NCI-H510A treated with DMSO at 0.1 percent for 48 hours (cell line): ENCODE data around the gene CLBA1.

Experiments
- DNase-seq: peaks from one replicate; lab custom pipeline; 2025; lab: John Stamatoyannopoulos, UW

CLBA1 gene

DNA sequence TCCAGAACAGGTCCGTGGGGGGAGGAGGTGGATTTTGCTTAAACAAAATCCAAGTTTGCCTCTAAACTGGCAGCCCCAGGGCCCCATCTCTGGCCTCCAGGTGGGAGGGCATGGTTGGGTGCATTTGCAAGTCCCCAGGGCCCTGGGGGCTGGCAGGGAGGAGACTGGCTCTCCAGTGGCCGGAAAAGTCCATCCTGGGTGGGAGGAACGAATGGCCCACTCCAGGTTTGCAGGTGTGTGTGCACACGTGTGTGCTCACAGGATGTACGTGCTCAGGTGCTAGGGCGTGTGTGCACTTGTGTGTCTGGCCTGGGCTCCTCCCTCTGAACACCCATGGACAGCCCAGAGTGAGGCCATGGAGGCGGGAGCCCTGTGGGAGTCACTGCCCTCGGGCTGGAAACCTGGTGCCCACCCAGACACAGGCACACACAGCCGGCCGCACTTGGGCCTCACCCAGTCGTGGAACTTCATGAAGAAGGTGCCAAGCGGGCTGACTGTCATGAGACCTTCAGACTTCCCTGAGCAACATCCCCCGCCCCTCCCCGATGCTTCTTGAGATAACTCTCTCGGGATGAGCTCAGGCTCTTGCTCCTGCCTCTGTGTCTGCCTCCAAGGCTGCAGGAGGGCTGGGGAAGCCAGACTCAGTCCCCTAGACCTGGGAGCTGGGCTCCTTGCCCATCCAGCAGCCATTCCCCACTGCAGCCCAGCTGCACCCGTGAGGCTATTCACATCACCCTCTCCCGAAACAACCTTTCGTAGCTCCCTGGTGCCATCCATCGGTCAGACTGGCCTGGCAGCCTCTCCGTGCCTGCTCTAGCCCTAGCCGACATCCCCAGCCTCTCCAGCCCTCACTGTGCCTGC, 16.8 kb upstream of the CLBA1 start:
- DNase-seq = no peak

DNA sequence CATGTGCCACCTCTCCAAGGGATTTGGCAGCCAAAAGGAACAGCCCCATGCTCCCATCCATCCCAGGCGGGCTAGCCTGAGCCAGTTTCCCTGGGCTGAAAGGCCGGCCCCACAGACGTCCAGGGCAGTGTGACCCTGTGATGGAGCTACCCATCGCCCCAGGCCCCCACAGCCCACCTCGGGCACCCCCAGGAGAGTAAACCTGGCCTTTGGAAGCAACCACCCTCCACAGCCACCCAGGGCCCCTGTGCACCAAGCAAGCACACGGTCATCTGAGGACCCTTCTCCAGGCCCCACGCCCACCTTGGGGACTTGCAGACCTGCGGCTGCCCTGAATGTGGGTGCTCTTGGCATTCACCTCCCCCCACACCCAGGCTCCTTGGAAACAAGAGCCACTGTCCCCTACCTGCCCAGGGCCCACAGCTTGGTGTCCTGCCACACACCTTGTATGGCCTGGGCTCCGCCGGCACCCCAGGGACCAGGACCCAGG, 15.8 kb upstream of the CLBA1 start:
- no peak for DNase-seq

DNA sequence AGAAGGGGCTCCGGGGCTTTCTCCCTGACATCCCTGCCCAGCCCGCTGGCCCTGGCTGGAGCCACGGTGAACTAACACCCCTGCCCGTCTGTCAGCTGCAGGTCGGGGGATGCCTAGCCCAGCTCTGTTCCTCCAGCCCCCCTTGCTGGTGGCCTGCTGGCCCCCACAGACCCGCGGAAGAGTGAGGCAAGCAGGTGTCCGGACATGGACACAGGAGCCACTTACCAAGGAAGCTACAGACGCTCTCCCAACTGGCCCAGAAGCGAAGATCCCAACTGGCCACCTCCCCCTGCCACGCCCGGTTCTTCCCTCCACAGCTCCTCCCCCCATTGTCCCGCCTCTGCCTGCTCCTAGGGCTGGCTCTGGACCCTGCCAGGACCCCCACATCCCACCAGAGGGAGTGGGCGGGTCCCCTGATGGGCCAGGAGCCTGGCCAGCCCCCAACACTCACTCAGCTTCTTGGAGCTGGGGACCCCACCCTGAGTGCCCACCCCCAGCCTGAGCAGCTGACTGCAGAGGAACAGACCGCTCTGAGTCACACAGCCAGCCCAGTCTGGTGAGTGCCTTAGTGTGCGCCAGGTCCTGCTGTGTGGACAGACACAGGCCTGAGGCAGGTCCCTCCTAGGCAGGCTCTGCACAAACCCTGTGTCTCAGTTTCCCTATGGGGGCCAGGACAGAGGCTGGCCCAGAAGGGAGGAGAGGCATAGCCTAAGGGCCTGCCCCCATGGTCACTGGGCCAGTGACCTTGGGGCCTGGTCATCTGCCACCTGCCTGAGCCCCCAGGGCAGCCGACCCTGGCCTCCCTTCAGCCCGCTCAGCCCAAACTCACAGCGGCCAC, 15.1 kb upstream of the CLBA1 start:
- no peak for DNase-seq

DNA sequence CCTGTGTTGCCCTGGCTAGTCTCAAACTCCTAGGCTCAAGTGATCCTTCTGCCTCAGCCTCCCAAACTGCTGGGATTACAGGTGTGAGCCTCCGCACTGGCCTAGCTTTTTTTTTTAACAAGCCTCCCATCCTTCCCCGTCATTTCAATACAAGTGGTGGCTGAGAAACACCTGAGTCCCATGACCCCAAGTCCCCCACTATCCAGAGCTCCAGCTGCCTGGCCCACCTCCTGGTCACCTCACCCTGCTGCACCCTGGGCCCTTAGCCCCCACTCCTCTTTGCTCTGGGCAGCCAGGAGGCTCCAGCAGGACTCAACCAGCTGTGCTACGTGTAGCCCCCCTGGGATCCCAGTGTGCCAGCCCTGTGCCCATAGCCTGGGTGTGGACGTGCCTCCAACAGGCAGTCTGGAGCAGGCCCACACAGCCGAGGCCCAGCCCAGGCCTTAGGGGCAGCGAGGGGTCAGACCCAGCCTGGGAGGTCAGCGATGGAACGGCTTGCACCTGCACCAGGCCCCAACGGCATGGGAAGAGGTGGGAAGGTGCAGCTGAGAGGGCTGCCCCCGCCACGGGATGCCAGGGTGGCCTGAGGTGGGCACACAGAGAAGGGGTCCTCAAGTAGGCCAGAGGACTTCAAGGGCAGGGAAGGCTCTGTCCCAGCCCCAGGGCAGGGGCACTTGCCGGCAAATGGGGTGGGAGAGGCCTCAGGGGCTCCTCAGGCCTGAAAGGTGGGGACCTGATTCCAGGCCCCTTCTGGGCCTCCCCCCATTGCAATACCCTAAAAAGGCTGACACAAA, 13.9 kb upstream of the CLBA1 start:
- DNase-seq = no peak

DNA sequence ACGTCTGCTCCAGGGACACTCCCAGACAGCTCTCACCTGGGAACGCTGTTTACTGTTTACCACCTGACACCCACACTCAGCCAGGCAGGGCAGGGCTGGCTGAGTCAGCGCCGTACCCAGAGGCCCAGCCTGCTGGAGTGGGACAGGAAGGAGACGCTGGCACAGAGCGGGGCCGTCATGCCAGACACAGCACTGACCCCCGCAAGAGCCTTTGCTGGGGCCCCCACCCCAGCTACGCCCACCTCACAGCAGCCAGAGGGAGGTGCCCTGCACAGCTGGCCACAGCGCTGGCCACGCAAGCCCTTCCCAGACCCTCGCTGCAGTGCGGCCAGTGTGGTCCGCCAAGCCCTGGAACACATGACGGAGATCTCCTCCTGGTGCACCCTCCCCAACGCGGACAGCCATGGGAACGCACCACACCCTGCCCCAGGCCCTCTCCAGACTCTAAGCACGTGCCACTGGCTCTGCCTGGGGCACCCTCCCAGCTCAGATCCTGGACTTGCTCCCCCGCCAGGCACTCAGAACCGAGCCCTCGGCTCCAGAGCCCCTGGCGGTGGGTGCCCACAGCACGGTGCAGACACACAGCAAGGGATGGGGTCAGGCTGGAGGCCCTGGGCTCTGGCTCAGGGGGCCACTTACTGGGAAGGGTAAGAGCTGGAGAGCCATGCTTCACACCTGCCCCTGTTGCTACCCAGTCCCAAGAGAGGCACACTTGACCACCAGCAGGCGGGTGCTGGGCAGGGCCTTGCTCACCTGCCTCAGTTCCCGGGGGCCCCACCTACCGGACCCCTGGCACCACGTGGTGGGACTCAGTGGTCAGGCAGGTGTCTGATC, 13.1 kb upstream of the CLBA1 start:
- DNase-seq = peak; percentile 84

DNA sequence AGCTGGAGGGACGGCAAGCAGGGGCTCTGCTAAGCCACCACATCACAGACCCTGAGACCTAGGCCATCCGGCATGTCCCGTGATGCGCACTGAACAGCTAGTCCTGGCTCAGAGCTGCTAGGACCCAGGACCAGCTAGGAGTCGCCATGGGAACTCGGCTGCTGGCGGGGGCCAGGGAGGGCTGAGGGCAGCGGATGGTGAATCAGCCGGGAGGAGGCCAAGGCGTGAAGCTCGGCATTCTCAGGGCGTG, 12.5 kb upstream of the CLBA1 start:
- DNase-seq = no peak

DNA sequence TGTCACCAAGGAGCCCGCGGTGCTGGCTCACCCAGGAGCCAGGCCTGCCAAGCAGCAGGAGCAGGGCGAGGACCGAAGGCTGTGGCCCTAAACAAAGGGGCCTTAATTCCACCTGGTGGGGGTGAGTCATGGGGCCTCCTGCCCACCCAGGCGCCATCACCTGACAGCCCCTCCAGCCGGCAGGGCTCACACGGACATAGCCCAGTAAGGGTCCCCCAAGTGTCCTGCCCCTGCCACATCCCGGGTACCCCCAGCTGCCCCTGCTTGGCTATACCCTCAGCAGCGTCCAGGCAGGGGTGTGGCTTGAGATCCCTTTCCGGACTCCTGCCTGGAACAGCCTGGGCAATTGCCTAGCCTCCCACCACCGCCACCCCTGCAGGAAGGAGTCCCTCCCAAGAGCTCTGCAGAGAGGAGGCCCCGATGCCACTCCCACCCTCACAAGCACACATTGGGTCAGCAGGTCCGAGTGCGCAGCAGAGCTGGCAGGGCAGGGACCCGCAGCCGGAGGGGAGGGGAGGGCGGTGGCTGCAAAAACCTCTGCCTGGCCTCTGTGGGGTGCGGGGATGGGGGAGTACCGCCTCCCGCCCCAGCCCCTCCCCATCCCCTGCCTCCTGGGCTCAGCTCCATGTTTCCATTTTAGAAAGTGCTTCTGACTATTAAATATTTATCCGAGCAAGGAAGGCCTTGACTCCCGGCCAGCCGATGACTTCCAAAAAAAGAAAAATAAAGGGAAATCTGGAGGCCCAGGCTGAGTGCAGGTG, 12.0 kb upstream of the CLBA1 start:
- DNase-seq = no peak

DNA sequence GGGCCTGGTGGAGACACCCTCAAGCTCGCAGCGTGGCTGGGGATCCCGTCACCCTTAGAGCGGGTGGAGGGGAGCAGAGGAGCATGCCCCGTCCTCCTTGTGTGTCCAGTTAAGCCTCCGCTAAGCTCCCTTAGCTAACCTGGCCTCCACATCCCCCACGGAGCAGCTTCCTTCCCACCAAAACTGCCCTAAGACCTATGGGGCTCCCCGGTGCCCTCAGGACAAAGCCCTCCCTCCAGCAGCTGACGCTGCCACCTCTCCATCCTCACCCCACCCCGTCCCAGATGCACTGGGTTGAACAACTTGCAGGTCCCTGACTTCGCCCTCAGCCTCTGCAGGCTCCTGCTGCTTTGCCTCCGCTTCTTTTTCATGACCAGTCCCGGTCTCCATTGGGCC, 11.4 kb upstream of the CLBA1 start:
- DNase-seq = no peak

DNA sequence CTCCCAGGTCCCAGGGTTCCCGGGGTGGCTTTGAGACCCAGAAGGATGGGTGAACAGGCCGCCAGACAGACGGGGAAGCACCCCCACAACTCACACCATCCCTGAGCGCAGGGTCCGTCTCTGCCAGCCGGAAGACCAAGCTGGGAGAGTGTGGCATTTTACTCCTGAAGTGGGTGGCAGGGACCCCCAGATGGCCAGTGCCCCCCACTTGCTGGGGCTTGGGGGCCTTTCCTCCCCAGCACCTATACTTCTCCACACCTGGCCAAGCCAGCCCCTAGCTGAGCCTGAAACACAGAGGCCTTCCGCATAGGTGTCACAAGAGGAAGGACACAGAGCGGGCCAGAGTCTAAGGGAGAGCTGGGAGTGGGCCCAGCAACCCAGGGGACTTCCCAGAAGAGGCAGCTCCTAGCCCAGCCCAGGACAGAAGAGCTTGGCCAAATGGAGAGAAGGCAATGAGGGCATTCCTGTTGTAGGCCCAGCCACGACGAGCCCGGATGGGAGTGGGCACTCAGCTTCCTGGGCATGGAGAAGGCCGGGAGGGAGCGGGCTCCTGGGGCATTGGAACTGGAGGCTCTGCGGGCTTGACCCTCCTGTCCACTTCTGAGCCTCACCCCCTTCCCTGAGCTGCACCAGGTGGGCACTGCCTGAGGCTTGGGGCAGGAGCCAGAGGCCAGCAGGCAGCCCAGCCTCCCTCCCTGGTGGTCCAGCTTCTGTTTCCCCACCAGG, 10.8 kb upstream of the CLBA1 start:
- DNase-seq = no peak

DNA sequence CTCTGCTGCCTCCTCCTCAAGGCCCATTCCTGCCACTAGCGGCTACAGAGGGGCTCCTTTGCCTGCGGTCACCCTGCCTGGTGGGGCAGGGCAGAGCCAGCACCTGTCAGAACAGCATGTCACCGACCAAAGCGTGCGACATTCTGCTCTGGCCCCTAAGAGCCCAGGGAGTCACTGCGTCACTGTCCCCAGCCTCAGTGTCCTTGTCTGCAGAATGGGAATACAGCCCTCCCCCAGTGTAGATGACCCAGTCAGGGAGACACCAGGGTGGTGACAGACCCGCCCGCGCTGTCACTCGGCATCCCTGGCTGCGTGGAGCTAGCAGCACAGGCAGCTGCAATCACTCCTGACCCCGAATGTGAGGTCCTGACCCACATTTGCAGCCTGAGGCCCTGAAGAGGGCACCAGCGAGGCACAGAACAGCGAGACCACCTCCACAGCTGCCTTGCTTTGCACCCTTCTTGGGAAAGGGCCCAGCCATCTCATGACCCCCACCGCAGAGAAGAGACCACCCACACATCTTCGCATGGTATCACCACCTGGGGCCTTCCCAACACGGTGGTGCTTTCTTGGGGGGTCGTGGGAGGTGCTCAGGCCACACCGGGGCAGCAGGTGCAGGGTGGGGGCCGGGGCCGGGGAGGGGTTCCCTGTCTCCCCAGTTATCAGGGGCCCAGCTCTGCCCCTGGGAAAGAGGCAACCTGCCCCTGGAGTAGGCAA, 9.9 kb upstream of the CLBA1 start:
- DNase-seq = no peak

DNA sequence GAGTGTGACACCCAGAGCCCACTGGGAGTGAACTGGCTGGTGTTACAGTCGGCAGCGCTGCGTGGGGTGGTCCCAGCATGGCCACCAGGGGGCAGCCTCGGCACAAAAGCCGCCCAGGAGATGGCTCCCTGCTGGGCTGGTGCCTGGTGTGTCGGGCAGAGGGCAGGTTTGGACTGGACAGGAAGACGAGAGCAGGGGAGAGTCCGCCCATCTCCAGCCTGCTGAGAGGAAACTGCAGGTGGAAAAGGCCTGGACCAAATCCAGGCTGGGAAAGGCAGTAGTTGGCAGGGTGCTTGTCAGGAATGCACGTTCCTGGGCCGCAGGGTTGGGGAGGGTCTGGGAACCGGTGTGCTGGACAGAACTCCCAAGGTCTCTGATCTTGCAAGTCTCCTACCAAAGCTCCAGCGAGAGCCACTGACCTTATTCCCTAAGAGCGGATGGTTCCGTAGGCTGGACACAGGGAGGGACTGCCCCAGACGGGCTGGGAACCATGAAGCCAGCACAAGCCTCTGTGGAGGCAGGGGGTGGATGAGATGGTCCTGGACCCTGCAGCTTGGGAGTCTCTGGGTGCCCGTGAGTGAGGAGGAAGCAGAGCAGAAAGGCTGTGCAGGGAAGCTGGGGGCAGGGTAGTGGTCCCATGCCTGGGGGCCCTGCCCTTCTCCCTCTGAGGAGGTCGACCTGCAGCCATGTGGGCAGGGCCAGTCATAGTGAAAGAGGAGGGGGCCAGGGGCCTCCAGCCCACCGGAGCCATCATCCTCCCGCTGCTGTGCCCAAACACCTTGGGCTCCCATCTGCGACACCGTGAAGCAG, 9.2 kb upstream of the CLBA1 start:
- peak; percentile 63 for DNase-seq

DNA sequence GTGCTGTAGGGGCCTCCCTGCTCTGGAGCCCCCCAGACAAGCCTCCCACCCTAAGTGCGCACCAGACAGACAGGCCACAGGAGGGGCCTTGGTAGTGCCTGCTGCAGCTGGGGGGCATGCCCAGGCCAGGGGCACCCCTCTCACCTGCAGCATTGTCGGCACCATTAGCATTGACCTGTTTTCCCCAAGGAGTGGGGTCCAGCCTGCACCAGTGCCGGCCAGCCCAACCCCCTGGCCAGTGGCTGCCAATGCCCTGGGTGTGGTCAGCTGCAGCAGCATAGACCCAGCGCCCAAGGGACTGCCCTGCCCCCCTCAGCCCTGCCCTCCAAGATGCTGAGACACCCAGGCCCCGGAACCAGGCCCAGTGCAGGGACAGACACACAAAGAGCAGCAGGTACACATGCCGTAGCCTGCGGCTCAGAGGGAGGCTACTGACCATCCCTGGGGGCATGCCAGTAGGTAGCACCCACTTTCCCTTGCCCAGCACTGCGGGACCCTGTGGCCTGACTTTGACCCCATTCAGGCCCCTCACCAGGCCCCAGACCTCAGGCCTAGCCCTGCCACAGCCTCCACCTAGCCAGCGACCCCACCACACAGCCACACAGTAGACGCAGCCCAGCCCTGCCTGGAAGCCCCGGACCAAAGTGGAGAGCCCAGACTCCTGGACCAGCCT, 8.4 kb upstream of the CLBA1 start:
- DNase-seq = no peak

DNA sequence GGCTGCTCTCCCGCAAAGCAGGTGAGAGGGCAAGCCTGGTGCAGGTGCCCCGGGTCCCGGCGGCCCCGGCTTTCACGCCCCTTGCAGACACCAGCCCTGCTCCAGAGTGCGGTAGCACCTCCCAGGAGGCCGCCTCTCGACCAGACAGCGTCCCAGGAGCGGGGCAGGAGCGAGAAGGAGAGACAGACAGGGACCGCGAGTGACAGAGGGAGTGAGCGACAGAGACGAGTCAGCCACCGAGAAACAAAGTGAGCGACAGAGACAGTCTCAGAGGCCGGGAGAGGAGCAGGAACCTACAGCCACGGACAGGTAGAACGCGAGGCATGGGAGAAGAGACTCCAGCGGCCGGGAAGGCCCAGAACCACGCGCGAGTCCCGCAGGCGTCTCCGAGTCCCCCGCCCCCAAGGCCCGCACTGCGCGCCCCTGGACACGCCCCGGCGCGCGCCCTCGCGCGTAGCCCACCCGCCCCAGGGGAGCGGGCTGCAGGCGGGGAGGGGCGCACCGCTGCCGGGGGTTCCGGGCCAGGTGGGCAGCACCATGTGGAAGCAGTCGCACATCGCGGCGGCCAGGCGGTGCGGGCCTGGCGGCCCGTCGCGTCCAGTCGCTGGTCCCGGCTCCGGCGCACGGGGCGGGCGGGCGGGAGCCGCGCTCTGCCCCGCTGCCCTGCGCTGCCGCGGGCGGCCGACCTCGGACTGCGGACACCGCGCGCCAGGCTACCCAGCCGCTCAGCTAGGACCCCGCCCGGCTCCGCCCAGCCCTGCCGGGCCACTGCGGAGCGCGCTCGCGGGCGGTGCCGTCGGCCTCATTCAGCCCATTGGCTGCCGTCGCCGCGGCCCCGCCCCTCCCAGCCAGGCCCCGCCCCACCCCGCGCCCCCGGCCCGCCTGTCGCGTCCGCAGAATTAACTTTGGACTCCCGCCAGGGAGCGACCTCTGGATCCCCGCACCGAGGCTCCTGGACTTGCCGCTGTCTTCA, 7.6 kb upstream of the CLBA1 start, which contains the start of gene AHNAK2:
TSS of gene AHNAK2 (minus strand) at position 694 of the 973 bp plus-strand sequence. CDS start at position 557, 137 bp downstream.
- peak; percentile 73 for DNase-seq

DNA sequence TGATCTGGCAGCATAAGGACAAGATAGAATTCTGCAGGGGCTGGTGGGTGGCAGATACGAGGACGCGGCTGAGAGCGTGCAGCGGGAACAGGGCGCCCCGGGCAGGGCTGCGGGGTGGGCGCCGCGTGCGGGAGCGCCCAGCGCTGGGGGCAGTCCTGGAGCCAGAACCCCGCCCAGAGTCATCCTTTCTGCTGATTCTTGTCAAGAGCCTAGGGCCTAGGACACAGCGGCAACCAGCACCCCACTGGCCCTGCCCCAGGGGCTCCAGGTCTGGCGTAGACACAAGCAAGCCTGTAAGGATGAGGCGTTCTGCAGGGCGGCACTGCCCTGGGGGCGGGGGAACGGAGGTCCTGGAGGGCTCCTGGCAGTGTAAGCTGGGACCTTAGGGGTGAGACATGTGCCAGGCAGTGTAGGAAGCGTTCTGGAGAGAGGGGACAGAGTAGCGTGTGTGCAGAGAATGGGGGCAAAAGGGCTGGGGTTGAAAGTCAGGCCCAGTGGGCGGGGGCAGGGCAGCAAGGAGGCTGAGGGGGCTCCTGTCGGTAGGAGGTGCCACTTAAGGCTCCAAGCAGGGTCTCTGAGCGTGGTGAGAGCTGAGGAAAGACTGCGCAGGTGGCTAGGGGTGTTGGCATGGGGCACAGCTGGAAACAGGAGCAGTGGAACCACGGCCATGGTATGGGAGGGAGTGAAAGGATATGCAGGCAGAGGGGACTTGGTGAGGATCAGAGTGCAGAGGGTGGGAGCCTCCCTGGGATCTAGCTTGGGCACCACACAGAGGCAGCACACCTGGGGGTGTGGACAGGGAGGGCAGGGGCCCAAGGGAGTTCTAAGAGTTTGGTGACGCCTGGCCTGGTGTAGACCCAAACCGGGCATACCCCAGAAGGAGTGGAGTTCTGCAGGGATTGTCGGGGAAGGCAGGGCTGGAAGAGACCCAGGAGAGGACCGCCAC, 6.6 kb upstream of the CLBA1 start:
- DNase-seq = no peak

DNA sequence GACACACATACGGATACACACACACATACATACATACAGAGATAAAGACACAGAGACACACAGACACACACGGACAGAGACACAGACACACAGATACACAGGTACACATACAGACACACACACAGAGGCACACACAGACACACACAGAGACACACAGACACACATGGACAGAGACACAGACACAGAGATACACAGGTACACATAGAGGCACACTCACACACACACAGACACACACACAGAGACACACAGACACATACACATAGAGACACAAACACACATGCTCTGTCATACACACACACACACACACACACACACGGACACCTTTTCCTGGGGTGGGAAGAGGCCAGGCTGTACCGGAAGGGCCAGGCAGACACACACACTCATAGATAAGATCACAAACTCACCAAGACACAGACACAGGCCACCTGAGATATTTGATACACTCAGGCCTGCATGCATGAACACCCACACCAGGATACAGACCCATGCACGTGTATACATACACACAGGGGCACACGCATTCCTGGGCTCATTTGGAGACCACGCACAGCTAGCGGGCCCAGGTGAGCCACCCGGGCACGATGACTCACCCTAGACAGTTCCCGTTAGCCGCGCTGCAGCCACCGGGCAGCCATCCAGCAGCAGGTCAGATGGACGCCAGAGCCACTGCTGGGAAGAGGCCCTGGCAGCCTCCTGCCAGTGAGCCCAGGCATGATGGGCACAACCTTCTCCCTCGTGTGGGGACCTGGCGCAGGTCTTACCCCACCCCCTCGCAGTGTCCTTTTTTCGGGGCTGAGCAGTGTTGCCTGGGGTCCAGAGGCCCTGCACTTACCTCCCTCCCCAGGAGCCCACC, 5.6 kb upstream of the CLBA1 start:
- DNase-seq = no peak
